Stomach (tissue), 9 donors: ENCODE results near the gene UGT2B17. TPM values are rescaled to one million over a fixed set of nuclear protein-coding genes. Genes with fewer than 3 reads are reported as not detected.
"Not testable (repeated sequence)": the region's sequence is repeated elsewhere in the genome, so short reads cannot be mapped to it uniquely, and the experiment has no call there.

Source experiments
- DNase-seq, 2 donors: peaks; one replicate each; pipeline versions ENCODE4 v3.0.0 to v3.0.0-alpha.2; 2013 to 2019
- H3K27ac ChIP-seq, 5 donors: fragments of 200-600 bp in 4 of 5; sonication (generic) in 4 of 5; one replicate each; pipeline ENCODE4 v1.5.1; 2013 to 2019; ENCODE audit warnings: mild to moderate bottlenecking in 1 of 5, moderate library complexity in 1 of 5
- H3K27me3 ChIP-seq, 3 donors: fragments of 200-600 bp; sonication (generic); one replicate each; pipeline ENCODE4 v1.5.1; 2017 to 2019; ENCODE audit warnings: mixed run types in 1 of 3
- H3K36me3 ChIP-seq, 4 donors: fragments of 200-600 bp; sonication (generic); 1 replicate in 3 of 4; 2 replicates in 1 of 4; pipeline ENCODE4 v1.5.1; 2016 to 2019
- H3K4me1 ChIP-seq, 4 donors: fragments of 200-600 bp; sonication (generic); one replicate each; pipeline ENCODE4 v1.5.1; 2016 to 2019
- H3K4me3 ChIP-seq, 4 donors: fragments of 200-600 bp; sonication (generic) in 3 of 4; one replicate each; pipeline ENCODE4 v1.5.1; 2016 to 2019; ENCODE audit warnings: mild to moderate bottlenecking in 1 of 4
- H3K9me3 ChIP-seq, 4 donors: fragments of 200-600 bp; sonication (generic); one replicate each; pipeline ENCODE4 v1.5.1; 2016 to 2019
- CTCF ChIP-seq, 7 experiments: fragments of 450-650 bp in 4 of 7; fragments of 200-600 bp in 3 of 7; sonication (generic) in 3 of 7; IDR thresholded peaks; one replicate each; pipeline ENCODE4 v1.5.1; 2016 to 2019; ENCODE audit warnings: antibody characterized with exemption in 7 of 7, control low read depth in 2 of 7, mild to moderate bottlenecking in 1 of 7
- EP300 ChIP-seq: sonication (generic); formaldehyde crosslinking; IDR thresholded peaks from one replicate; pipeline ENCODE4 v1.6.1; 2017; ENCODE audit warnings: antibody characterized with exemption
- POLR2A ChIP-seq, 4 donors: fragments of 450-650 bp; IDR thresholded peaks; one replicate each; pipeline ENCODE4 v1.6.1; 2016; ENCODE audit warnings: antibody characterized with exemption in 4 of 4, control low read depth in 2 of 4, mild to moderate bottlenecking in 1 of 4, moderate library complexity in 1 of 4
- POLR2AphosphoS5 ChIP-seq, 3 donors: sonication (generic); formaldehyde crosslinking; IDR thresholded peaks; one replicate each; pipeline ENCODE4 v1.6.1; 2016; ENCODE audit warnings: antibody characterized with exemption in 3 of 3
- WGBS, 5 donors: extraction: QIAGEN DNeasy Blood & Tissue Kit in 3 of 5; methylation state at CpG; one replicate each; pipeline versions ENCODE4 v1.1.5 to v1.1.7; 2013 to 2018; 5-methylcytosine and 5-hydroxymethylcytosine counted together
- intact Hi-C: fragments of 100-400 bp; cut with DNase I; formaldehyde crosslinking; loops from one replicate; pipeline ENCODE4 v1.15.1; 2023; ENCODE audit warnings: low total_unique reads
- polyA plus RNA-seq, 3 donors: library from polyadenylated mRNA; stranded (reverse); fragments of 200-250 nt; gene quantifications; one replicate each; pipeline ENCODE4 v1.2.3, GENCODE V29; 2013
- total RNA-seq, 5 donors: library from RNA; depleted of rRNA; stranded (reverse); fragments of >200 nt; gene quantifications; one replicate each; pipeline versions ENCODE4 v1.1.0 to v1.2.3, GENCODE V29; 2014 to 2016
- donor health status: healthy with polysubstance abuse.
- donor health status: Bipolar disorder and iron deficiency.
- donor health status: healthy.

Gene UGT2B17
- total and polyA plus RNA-seq, 8 donors = 0.40 TPM; not detected in 7

- H3K27ac ChIP-seq, H3K36me3 ChIP-seq, H3K4me1 ChIP-seq, H3K27me3 ChIP-seq, H3K9me3 ChIP-seq, DNase-seq, intact Hi-C loops, H3K4me3 ChIP-seq: not testable (repeated sequence)
- 80 to 91% (median 88%) methylated on average over 1 of the region's 1 CpG; no CpG with 5 or more reads in 2 of the 5 donors for WGBS, 5 donors
Observed at GRCh38 chr4:68565082-68565481, 11.0 kb downstream of the UGT2B17 start.

GRCh38 chr4:68560364-68561070 lies 15.6 kb downstream of the UGT2B17 start:
- H3K27ac ChIP-seq, H3K27me3 ChIP-seq, H3K4me1 ChIP-seq, DNase-seq, intact Hi-C loops, H3K36me3 ChIP-seq, H3K4me3 ChIP-seq, H3K9me3 ChIP-seq: not testable (repeated sequence)
- no CpG with 5 or more reads among the region's 1 CpG for WGBS, 5 donors

GRCh38 chr4:68553830-68554229 lies 22.3 kb downstream of the UGT2B17 start:
- intact Hi-C loops, H3K9me3 ChIP-seq, H3K36me3 ChIP-seq, H3K27ac ChIP-seq, H3K27me3 ChIP-seq, H3K4me1 ChIP-seq, DNase-seq, H3K4me3 ChIP-seq: not testable (repeated sequence)
- WGBS, 5 donors = 50 to 84% (median 71%) methylated on average over 1 of the region's 1 CpG; no CpG with 5 or more reads in 2 of the 5 donors

GRCh38 chr4:68552818-68553811 lies 23.0 kb downstream of the UGT2B17 start:
- H3K4me3 ChIP-seq, DNase-seq, H3K4me1 ChIP-seq, H3K9me3 ChIP-seq, H3K36me3 ChIP-seq, intact Hi-C loops, H3K27ac ChIP-seq, H3K27me3 ChIP-seq: not testable (repeated sequence)
- WGBS, 5 donors = 37 to 59% (median 40%) methylated on average over 5 of the region's 5 CpGs; no CpG with 5 or more reads in 2 of the 5 donors

GRCh38 chr4:68542742-68543141 lies 33.4 kb downstream of the UGT2B17 start:
- H3K27ac ChIP-seq, H3K36me3 ChIP-seq, H3K4me1 ChIP-seq, H3K4me3 ChIP-seq, H3K9me3 ChIP-seq, intact Hi-C loops, DNase-seq, H3K27me3 ChIP-seq: not testable (repeated sequence)
- WGBS, 5 donors = 85 to 90% (median 85%) methylated on average over 13 of the region's 13 CpGs; no CpG with 5 or more reads in 2 of the 5 donors

- H3K4me1 ChIP-seq = no peaks in the 10 kb centered on the region
- intact Hi-C loops = no loop called here
- TF ChIP-seq POLR2AphosphoS5 (IDR thresholded peaks at IDR 0.05) (no peak), CTCF (IDR thresholded peaks at IDR 0.05) (no peak), EP300 (no peak), POLR2A (IDR thresholded peaks at IDR 0.05) (no peak)
- no peak for DNase-seq
- WGBS, 5 donors = 93 to 97% (median 95%) methylated on average over 3 of the region's 3 CpGs; no CpG with 5 or more reads in 2 of the 5 donors
- no peaks in the 10 kb centered on the region for H3K9me3 ChIP-seq
- no peak overlapping the region for H3K27ac ChIP-seq
- no peak overlapping the region for H3K4me3 ChIP-seq
- H3K27me3 ChIP-seq = no peaks in the 10 kb centered on the region
- H3K36me3 ChIP-seq = no peaks in the 10 kb centered on the region
Observed at GRCh38 chr4:68536375-68536774, 39.7 kb downstream of the UGT2B17 start.
